GF-D8 (cell line): Measurements from ENCODE around the gene USP30.

Source experiments
- DNase-seq: peaks from one replicate; lab custom pipeline; 2025; lab: John Stamatoyannopoulos, UW

USP30 gene

DNA sequence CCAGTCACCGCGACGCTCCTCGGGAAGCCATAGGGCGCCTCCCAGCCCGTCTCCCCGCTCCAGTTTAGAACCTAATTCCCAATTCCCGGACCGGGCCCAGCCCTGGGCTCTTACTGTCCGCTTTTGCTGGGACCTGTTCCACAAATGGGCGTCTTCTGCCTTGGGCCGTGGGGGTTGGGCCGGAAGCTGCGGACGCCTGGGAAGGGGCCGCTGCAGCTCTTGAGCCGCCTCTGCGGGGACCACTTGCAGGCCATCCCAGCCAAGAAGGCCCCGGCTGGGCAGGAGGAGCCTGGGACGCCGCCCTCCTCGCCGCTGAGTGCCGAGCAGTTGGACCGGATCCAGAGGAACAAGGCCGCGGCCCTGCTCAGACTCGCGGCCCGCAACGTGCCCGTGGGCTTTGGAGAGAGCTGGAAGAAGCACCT, 45.8 kb downstream of the USP30 start:
- DNase-seq, result no peak

DNA sequence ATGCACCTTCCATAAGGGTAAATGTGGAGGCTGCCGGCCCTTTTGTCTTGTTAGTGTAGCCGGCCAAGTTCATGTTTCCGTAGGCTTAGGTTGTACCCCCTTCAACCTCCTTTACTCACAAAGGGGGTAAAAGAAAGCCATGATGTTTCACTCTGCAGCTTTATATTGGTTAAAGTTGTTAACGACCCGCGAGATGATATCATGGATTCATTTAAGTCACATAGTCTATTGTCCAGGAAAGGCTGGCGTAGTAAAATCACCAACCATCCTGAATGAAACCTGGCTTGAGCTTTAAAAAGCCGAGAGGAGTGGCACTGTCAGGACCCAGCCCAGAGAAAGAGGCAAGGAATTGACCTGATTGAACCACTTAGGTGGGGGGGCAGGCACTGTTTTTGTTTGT, 46.3 kb downstream of the USP30 start:
- DNase-seq, result no peak

- DNase-seq, result no peak
These were observed 47.1 kb downstream of the USP30 start for GRCh38 chr12:109099431-109100020.

- no peak for DNase-seq
These were observed 48.4 kb downstream of the USP30 start for GRCh38 chr12:109100741-109101140.

- no peak for DNase-seq
These were observed 50.1 kb downstream of the USP30 start for GRCh38 chr12:109102491-109102890.

DNA sequence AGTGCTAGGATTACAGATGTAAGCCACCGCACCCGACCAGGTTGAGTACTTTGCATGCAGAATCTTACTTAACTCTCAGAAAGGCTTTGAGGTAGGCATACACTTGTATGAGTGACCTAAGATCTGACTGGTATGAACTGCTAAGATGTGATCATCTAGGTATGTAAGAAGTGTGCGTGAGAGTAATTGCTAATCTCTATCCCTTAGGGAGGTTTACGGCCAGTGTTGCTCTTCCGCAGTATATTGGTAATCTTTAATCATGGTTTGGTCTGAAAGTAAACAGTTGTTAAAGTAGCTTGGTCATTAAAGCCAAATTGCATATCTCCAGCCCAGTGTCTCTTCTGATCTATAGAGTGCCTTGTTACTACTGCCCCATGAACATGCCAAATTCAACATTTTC, 52.8 kb downstream of the USP30 start:
- DNase-seq, result no peak

- no peak for DNase-seq
These were observed 57.5 kb downstream of the USP30 start for GRCh38 chr12:109109746-109110350.

DNA sequence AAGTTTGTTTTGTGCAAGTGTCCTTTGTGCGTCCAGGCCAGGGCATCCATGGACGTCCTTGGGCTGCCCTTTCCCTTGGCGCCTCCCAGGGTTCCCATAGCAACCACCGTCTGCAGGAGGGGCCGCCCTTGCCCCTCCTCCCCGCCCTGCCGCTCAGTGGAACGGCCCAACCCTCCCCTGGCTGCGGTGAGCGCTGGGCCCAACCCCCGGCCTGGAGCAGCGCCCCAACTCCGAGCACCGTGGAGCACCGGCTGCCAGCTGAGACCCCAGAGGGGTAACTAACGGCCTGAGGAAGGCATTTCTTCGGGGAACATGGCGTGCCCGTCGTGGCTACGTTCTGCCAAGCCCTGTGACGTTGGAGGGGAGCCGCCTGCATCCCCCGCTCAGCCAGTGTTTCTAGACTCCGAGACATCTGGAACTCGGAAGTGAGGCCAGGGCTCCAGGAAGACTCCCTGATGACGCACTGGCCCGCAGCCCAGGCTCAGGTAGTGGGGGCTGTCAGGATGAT, 58.7 kb downstream of the USP30 start:
- DNase-seq, result no peak

DNA sequence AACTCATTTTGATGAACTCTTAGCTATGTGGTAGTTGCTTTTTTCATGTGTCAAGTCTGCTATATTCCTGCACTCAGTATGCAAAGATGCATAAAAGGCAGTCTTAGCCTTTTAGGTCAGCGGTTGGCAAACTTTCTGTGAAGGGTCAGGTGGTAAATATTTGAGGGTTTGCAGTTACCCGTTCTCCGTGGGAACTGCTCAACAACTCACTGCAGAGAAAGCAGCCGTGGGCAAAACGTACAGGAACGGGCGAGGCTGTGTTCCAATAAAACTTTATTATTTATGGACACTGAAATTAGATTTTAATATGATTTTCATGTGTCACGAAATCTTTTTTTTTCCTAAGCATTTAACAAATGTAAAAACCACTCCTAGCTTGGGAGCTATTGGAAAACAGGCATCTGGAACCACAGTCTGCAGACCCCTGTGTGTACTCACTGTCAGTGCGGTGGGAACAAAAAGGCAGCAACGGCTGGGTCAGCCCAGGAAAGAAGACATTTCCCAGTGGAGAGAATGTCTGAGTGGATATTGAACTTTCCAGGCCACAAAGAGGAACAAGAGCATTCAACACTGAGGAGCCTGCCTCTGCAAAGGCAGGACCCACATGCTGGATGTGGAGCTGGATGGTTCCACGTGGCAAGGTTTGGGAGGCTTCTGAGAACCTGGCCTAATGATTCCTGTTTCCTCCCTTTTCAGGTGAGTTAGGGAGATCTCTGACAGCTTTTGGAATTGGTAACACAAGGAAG, 60.5 kb downstream of the USP30 start:
- peak; percentile 29 for DNase-seq

- no peak for DNase-seq
These were observed 61.4 kb downstream of the USP30 start for GRCh38 chr12:109113661-109114321.

- DNase-seq, result no peak
These were observed 62.3 kb downstream of the USP30 start for GRCh38 chr12:109114644-109115043.

- DNase-seq, result no peak
These were observed 63.0 kb downstream of the USP30 start for GRCh38 chr12:109115404-109115757.

DNA sequence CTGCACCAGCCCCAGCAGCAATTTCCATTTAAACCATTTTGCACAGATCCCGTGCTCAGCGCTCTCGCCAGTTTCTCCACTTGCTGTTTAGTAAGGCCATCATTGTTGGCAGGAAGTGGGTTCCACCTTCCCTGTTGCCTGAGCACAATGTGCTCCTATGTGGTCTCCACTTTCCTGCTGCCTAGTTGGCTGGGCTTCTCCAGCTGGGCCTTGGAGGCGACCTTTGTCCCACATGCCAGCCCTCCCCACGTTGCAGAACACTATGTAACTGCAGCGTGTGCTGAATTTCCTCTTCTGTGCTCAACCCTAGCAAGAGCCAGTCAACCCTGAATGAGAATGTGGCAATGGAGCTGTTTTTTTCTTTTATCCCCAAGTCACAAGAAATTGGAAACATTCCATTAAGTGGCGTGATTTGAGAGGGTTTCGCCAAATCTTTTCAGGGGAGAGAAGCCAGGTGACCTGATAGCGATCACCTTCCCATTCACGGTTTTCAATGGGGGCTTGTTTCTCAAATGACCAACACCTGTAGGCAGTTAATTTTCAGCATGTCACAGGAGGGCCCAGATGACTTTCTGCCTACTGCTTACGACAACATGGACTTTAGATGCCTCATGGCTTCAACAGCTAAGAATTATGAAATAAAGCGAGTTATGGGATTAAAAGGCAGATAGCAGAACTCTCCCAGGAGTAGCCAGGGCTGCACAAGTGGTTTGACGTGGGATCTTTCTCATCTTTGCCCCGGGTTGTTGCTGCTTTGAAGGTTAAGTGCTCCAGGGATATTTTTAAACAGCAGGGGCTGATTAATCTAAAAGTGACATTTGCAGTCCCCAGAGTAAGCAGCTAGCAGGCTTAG, 63.6 kb downstream of the USP30 start, which contains the start of gene ACACB:
Gene ACACB, plus strand, starts transcription at position 830 of the 853 bp plus-strand sequence. CDS start 22,819 bp downstream, outside the sequence.
- peak; percentile 94 for DNase-seq

DNA sequence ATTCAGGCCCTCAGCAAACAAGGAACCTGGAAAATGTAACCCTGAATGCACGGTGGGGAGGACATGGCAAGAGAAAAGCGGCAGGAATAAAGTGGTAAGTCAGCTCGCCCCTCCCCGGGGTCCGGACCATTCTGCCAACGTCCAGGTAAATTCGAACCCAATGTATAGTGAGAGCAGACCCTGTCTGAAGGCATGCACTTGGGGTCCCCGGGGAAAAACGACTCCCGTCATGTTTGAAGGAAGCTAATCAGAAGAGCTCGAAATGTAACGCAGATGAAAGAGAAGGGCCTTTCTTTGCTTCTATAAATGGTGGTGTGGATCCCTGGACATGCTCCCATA, 64.2 kb downstream of the USP30 start:
- no peak for DNase-seq

DNA sequence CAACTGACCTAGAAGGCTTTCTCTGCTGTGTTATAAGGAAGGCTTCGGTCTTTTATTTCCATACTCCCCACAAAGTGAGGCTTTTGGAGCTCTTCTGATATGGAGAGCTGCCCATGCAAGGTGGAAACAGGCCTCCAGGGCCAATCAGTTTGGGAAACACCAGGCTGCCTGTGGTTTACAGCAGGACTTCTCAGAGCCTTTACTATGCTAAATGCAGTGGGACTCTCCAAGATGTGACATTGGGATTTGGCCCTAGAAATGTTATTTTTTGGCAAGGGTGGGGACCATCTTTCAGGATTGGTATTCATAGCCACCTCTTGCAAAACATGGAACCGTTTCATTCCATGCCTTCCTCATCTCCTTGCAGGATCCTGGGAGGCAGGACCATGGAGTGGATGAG, 67.7 kb downstream of the USP30 start:
- DNase-seq, result no peak

GRCh38 chr12:109120557-109120956, 68.2 kb downstream of the USP30 start:
- DNase-seq, result no peak

GRCh38 chr12:109121346-109121880, 69.0 kb downstream of the USP30 start:
- no peak for DNase-seq

- DNase-seq, result no peak
These were observed 72.7 kb downstream of the USP30 start for GRCh38 chr12:109124878-109125648.

- no peak for DNase-seq
These were observed 73.4 kb downstream of the USP30 start for GRCh38 chr12:109125791-109126190.

- DNase-seq, result no peak
These were observed 74.4 kb downstream of the USP30 start for GRCh38 chr12:109126784-109127183.
